ENCODE results near the gene TMEM45B.
"Not testable (repeated sequence)": the region's sequence is repeated elsewhere in the genome, so short reads cannot be mapped to it uniquely, and the experiment has no call there.

TMEM45B gene

DNA sequence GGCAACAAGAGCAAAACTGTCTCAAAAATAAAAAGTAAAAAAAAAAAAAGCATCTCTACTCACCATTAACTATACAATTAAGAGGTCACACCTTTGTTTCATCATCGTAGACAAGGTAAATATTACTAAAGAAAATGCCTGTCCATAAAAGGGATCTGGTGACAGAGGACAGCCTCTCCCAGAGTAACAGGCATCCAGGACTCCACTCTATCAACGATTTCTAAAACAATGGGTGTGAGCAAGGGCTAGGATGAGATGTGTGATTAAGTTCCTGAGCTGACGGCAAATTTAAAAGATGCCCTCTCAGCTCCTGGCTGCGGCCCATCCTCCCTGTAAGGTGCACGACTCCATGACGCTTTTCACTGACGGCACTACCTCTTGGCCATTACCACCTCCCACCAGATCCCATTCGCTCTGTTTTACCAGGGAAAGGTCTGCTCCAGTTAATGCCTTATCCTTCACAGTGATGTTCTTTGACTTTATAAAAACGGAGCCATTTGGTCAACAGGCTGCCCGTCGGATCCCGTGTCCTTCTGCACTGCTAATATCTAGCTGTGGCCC, 2.3 kb upstream of the TMEM45B start:
- no peak for DNase-seq

GRCh38 chr11:129814244-129815014, 1.2 kb upstream of the TMEM45B start:
- peak; percentile 75 for DNase-seq

- DNase-seq = no peak
Observed at GRCh38 chr11:129817534-129818051, 1.9 kb downstream of the TMEM45B start.

DNA sequence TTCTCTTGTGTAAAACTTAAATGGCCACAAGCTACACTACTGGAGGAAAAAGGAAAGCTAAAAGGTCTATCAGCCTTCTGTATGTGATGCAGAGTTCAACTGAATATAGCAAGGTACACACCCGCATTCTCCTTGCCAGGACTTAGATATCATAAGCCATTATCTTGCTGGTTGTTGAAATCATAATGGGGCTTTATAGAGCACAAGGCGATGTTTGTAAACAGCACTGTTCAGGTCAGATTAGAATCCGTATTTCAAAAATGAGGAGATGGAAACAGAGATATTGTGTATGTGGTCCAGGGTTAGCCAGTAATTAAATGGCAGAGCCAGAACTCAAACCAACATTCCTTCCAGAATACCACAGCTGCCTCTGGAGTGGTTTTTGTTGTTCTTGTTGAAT, 2.6 kb downstream of the TMEM45B start:
- DNase-seq = not testable (repeated sequence)

GRCh38 chr11:129819237-129819636, 3.6 kb downstream of the TMEM45B start:
- no peak for DNase-seq

GRCh38 chr11:129820228-129820627, 4.6 kb downstream of the TMEM45B start:
- DNase-seq = not testable (repeated sequence)

- DNase-seq = not testable (repeated sequence)
Observed at GRCh38 chr11:129823281-129823680, 7.6 kb downstream of the TMEM45B start.

- not testable (repeated sequence) for DNase-seq
Observed at GRCh38 chr11:129823799-129824198, 8.2 kb downstream of the TMEM45B start.

DNA sequence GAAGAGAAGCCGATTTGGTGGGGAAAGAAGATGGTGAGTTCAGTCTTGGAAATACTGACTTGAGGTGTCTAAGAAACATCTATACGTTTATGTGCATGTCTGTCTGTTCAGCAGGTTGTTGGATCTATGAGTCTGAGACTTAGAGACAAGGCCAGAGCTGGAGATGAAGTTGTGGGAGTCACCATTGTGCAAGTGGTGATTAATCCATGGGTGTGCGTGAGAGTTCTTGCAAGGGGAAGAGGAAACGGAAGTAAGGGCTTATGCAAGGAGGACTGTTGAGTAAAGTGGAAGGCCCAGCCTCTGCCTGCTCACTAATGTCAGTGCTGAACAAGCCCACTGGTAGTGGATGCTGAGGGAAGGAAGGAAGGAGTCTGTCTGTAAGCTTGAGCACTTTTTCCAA, 9.7 kb downstream of the TMEM45B start:
- DNase-seq = no peak

DNA sequence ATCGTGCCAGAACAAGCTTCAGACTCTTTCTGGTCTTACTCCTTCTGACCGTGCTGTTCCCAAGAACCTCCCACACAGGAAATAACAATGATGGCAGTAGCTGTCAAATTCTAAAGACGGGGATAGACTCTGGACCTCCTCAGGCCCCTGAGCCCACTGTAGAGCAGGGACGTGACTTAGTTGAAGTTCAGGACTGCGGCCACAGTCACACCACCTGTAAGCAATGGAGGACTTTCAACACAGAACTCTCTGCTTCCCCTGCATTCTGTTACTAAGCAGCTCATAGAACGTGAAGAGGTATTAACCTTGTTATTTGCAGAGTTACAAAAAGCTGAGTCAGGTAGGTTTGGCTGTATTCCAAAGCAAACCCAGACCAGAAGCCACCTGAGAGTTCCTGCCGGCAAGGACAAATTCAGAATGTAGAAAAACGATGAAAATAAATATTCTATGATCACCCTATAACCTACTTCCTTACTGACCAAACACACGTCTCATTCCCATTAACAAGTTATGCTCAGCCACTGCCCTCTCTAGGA, 12.7 kb downstream of the TMEM45B start:
- no peak for DNase-seq

DNA sequence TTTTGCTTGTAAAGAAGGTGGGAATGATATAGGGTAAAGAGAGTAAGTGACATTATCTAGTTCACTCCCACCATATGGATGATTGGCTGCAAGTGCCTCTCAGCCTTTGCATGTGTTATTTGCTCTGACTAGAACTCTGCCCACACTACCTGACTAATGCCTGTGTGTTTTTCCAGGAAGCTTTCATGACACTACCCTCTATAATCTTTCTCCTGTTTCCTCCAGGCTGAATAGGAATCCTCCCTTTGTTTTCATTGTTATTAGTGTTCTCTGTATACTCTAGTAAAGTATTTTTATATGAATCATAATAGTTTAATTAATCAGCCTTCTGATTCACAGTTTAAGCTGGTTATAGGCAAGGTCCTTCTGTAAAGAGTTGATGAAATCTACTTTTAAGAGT, 13.8 kb downstream of the TMEM45B start:
- DNase-seq = not testable (repeated sequence)

DNA sequence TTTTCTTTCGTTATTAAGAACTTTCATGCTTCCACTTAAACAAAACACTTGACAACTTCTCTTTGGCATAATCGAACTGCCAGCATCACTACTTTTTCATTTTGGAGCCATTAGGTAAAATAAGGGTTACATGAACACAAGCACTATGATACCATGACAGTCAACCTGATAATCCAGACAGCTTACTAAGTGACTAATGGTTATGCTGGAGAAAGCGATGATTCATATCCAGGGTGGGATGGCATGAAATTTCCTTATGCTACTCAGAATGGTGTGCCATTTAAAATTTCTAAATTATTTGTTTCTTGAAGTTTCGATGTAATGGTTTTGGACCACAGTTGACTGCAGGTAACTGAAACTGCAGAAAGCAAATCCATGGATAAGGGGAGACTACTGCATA, 15.6 kb downstream of the TMEM45B start:
- DNase-seq = not testable (repeated sequence)

DNA sequence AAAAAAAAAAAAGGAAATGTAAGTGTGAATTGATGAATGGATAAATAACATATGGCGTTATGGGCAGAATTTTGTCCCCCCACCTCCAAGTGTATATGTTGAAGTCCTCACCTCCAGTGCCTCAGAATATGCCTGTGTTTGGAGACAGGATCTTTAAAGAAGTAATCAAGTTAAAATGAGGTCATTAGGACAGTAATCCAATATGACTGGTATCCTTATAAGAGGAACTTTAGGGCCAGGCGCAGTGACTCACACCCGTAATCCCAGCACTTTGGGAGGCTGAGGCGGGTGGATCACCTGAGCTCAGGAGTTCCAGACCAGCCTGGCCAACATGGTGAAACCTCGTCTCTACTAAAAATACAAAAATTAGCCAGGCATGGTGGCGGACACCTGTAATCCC, 17.6 kb downstream of the TMEM45B start:
- DNase-seq = not testable (repeated sequence)

DNA sequence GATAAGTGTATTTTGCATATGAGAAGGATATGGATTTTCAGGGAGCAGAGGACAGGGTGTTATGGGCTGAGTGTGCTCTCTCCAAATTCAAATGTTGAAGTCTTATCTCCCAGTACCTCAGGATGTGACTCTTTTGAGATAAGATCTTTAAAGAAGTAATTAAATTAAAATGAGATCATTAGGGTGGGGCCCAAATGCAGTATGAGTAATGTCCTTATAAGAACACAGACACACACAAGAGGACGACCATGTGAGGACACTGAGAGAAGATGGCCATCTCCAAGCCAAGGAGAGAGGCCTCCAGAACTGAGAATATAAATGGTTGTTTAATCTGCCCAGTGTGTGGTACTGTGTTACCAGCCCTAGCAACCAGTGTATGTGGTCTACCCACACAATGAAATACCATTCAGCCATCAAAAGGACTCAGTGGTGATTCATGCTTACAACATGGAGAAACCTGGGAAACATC, 20.8 kb downstream of the TMEM45B start:
- DNase-seq = not testable (repeated sequence)

- DNase-seq = no peak
Observed at GRCh38 chr11:129836979-129837378, 21.3 kb downstream of the TMEM45B start.

DNA sequence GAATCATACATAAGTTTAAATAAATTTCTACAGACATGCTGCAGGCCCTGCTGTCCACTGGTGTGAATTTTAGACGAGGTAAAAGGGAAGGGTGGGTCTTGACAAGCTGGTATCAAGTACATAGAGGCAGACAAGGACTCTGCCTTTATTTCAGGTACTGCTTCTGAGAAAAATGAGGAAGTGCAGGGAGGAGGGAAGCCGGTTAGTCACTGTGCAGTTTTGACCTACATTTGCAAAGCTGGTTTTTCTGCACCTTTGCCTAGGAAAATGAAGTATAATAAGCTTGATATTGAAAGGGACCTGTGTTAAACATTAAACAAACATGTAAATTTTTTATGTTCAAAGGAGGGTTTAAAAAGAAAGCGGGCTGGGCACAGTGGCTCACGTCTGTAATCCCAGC, 24.6 kb downstream of the TMEM45B start:
- no peak for DNase-seq

DNA sequence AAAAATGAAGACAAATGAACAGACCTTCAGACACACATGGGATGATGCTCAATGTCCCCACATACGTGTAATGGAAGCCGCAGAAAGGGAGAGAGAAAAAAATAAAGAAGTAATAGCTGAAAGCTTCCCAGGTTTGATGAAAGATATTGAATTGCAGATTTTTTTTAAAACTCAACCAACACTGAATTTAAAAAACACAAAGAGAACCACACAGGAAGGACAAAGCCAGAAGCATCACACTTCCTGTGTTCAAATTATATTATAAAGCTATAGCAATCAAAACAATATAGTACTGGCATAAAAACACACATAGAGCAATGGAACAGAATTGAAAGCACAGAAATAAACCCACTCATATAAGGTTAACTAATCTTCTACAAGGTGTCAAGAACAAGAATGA, 26.5 kb downstream of the TMEM45B start:
- no peak for DNase-seq

DNA sequence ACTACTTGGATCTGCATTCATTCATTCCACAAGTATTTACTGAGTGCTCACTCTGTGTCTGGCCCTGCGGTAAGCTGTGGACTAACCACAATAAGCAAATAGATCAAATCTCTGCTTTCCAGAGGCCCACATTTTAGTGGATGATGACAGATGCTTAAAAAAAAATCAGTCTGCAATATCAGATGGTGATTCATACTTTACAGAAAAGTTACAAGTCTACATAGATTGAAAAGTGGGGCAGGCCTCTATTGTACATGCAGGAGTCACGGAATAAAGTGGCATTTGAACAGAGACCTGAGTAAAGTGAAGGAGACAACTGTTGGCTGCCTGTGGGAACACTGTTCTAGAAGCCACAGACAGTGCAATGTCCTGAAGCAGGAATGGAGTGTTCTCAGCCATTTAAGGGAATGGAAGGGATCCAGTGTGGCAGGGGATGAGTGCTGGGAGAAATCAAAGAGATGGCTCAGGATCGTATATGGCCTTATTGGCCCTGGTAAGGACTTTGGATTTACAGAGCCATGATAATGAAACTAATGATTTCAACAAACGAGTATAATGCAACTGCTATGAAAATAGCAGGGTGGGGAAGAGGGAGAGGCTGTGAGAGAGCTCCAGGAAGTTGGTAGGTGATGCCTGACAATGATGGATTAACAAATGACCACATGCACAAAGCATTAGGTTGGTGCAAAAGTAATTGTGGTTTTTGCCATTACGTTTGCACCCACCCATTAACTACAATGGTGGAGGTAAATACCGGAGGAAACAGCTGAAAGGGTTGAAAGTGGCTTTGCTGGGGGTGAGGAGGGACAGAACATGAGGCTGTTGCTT, 31.1 kb downstream of the TMEM45B start:
- DNase-seq = peak; percentile 18

DNA sequence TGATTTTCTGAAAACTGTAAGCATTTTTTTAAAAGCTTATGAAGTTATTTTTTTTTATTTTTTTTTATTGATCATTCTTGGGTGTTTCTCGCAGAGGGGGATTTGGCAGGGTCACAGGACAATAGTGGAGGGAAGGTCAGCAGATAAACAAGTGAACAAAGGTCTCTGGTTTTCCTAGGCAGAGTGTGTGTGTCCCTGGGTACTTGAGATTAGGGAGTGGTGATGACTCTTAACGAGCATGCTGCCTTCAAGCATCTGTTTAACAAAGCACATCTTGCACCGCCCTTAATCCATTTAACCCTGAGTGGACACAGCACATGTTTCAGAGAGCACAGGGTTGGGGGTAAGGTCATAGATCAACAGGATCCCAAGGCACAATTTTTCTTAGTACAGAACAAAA, 31.7 kb downstream of the TMEM45B start:
- not testable (repeated sequence) for DNase-seq

- no peak for DNase-seq
Observed at GRCh38 chr11:129849447-129850130, 33.9 kb downstream of the TMEM45B start.

- DNase-seq = no peak
Observed at GRCh38 chr11:129852125-129852740, 36.6 kb downstream of the TMEM45B start.
